Embryonic facial prominence (tissue), 1 donor: Measurements from ENCODE around the gene MGRN1.
A peak's percentile ranks its signal among the peaks of the same experiment; 100 is the strongest.

Source experiments
- DNase-seq: peaks from one replicate; pipeline ENCODE4 v3.0.0-alpha.2; 2016; ENCODE audit errors: extremely low spot score

MGRN1 gene

DNA sequence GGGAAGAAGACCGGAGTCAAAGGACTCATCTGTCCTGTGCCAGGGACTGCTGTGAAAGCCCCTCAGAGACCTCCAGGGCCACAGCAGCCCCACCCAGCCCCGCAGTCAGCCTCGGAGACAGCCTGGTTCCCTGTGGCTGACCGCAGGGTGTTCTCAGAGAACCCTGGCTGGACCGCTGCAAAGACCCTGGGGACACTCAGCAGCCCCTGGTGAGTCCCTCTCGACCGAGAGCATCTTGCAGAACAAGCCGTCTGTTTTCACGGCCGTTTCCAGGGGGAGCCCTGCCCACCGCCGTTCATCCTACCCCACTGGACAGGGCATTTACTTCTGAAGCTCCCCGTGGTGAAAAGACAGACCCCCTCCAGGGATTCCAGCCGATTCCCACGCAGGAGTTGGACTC is 20.2 kb upstream of the MGRN1 start:
- no peak for DNase-seq

DNA sequence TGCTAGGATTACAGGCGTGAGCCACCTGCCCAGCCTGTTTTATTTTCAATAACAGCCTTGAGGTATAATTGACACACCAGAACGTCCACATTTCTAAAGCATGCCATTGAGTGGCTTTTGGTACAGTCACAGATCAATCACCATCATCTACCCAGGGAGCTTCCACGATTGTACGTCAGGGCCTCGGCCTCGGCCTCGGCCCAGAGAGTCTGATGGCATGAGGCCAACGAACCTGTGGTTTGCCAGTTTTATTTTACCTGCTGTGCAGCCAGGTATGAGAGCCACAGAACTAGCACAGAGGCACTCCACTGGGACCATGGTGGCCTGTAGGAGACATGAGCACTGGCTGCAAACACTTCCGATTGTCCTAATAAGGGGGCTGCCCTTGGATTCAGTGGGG is 18.3 kb upstream of the MGRN1 start:
- no peak for DNase-seq

DNA sequence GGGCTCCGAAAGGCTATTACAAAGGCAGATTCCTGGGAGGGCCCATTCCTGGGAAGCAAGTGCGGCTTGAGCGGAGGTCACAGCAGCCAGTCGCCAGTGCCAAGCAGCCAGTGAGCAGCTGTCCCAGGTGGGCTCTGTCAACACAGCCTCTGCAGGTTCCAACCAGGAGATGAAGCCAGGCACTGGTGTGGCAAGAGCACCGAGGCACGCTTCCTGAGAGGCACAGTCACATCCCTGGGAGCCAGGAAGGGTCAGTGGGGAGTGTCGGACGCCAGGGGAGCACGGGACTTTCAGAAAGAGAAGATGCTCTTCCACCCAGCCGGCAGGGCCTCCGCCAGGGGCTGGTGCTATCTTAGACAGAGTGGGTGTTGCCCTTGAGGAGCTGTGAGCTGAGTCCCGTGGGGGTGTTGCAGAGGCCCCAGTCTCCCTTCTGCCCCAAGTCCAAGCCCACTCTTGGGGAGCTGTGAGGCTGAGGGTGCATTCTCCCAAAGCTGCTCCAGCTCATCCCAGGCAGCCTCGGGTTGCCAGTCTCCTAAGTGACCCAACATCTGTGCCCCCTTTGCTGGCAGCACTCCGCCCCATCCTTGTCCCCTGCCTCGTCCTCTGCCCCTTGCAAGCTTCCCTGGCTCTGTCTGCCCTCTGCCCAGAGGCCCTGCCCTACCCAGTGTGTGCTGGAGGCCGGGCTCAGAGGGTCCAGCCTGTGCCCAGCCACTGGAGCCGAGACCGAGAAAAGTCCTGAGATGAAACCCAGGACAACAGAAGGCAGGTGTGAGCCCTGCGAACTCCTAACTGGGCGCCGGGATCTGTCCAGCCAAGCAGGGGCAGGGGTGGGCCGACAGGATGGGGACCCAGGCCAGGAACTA is 16.6 kb upstream of the MGRN1 start:
- DNase-seq: no peak

DNA sequence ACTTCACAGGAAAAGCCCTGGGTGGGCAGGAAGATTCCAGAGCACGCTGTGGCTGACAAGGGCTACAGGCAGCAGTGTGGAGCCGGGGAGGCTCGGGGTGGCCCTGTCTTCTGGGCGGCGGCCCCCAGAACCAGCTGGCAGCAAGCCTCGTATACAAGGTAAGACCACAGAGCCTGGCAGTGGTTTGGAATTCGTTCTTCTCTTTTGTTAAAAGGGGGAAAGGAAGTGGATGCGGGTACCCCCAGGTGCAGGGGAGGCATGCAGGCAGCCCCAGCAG is 16.0 kb upstream of the MGRN1 start:
- no peak for DNase-seq

DNA sequence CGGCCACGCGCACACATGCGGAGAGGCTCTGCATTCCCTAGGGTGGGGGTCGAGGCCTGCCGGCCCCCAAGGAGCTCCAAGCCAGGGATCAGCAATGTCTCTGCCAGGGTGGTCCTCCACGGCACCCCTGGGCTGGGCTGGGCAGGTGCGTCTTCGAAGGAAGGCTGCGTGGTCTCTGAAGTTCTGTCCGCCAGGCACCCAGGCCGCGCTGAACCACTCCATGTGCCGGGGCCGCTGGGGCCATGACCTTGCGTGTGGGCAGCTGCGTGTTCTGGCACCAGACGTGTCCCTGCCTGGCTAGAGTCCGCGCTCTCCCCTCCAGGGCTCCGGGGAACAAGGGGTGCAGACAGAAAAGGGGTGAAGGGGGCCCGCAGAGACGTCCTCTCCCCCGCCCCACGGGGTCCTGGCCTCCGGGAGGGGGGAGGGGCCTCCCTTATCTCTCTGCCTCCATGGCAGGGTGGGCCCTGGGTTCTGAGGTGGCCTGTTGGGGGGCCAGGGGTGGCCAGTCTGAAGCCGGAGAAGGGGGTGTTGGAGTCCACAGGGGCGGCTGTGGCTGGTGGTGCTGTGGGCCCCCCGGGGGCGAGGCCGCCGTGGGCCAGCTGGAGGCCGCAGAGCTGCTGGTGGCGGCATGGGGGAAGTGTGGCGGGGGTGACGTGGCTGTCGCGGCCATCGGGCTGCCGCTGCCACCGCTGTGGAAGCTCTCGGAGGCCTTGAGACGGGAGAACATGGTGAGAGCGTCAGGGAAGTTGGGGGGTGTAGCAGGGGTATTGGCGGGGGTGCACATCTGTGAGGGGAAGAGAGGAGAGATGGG is 15.2 kb upstream of the MGRN1 start:
- DNase-seq: no peak

DNA sequence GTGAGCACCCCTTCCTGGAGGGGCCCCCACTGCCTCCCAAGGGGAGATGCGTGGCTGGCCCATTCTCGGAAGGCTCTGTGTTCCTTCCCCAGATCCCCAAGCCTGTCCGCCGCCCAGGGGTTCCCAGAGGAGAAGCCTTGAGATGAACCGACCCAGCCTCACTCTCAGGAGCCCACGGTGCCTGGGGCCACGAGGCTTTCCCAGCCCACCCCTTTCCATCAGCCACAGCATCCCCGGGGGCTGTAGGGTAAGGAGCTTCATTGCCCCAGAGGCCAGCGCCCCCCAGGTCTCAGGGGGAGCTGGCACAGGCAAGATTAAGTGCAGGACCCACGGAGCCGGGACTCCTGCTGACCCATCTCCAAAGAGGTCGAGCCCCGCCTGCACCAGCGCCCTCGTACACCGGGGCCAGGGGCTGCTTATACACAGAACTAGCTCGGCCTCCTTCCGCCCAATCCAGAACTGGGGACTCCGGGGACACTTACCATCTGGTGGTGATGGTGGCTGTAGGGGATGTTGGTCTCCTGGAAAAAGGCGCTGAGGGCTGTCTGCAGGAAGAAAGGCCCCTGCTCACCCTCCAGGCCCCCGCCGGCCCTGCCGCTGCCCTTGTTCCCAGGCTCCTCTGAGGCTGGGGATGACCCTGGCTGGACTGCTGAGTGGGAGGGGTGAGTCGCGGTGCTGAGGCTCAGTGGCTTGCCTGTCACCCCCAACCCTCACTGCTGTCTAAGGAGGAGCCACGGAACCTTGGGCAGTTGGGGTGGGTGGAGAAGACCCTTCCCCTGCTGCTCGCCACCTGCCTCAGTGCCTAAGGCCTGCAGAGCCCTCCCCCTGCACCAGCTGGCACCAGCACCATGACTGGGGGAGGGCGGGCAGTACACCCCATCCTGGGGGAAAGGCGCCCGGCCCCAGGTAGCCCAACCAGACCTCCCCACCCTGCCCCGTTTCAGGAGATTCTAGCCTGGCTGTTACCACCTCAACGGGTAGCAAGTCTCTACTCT is 14.3 kb upstream of the MGRN1 start:
- no peak for DNase-seq

DNA sequence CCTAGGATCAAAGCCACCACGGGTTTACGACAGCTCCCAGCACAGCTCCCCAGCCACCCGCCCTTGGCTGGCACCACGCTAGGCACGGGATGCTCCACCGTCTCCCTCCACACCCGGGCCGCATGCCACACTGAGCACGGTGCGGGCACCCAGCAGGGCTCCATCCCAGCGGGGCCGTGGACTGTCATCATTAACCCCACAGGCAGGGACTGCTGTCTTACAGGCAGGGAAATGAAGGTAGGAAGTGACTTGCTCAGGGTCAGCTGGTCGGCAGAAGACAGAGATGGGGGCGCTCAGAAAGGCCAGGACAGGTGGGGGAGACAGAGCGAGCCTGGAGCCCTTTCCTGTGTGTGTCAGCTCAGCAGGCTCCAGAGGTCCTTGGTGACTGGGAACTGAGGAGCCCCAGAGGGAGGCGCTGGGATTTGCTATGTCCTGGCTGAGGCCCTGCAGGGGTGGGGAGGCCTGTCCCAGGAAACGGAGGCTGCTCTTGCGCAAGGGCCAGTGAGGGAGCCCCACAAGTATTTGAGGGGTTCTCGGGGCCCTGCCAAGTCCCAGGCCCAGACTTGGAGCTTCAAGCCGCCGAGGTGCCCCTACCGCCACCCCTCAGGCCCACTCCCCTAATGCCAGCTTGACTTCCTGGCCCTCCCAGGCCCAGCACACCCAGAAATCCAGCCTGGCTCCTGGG is 13.1 kb upstream of the MGRN1 start:
- DNase-seq: no peak

DNA sequence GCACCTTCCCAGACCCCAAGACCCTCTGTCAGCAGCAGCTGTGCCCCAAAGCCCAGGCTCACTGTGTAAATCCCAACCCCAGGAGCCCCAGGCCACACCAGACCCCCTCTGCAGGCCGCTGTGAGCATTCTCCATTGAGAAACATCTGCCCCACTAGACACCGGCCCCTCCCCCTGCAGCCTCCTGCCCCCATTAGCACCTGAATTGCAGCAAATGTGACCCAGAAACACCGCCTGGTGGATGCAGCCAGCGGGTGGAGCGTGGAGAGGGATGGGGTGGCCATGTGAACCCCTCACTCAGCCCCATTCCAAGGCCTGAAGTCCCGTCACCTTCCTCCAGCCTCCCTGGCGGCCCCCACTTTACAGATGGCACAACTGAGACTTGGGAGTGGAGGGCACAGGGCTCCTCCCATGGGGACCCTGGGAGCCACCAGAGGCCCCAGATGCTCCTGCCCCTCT is 12.1 kb upstream of the MGRN1 start:
- DNase-seq: no peak

DNA sequence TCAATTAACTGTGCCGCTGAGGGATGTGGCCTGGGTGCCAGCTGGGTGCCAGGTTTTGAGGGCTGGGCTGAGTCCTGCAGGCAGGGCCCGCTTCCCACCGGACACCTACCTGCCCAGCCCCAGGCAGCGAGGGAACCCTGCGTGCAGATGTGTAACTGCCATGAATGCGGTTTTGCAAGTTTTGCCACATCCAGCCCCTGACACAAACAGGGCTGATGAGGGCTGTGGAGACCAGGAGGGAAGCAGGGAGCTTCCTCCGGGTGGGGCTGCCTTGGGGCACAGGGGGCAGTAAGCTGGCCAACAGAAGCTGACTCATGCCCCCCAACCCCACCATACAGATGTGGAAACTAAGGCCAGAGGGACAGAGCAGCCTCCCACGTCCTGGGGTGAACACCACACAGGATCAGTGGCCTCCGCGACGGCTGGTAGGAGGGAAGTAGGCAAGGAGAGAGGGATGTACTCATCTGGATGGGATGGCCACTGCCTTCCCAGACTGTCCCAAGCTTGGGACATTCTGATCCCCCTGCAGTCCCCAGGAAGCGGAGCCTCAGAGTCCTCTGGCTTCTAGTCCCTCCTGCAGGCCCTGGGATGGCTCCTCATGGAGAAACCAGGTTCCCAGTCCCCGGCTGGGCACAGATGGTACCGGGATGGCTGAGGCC is 11.5 kb upstream of the MGRN1 start:
- DNase-seq: no peak

DNA sequence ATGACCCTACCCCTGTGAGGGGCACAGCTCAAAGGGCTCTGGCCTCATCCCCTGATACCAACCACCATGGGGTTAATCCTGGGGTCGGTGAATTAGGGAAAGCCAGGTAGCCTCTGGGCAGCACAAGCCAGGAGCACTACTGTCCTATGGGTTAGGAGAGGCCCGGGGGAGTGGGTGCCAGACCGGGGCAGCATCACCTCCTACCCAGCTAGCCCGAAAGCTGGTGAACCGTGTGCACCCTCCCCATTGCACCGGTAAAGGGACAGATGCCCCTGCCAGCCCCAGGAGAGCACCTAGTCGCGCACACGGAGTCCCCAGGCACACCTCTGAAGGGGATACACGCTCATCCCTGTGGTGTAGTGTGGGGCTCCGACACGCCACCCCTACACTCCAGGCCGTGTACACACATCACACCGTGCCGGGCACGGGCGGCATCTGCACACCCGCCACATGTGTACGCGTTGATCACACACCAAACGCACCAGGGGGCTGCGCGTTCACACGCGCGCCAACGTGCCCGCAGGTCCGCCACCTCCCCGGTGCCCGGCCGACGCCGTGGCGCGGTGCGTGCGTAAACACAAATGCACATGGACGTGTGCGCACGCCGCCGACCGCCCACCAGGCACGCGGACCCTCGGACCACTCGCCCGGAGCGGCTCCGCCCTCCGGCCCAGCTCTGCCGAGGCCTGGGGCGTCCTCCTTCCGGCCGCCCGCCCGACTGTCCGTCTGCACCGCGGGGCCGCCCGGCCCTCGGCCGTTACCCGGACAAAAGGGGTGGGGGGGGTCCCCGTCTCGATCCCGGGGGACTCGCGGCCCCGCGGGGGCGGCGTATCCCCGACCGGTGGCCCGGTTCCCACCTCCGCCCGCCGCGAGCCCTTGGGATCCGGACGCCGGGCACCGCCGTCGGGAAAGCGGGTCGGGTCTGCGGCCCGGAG is 10.7 kb upstream of the MGRN1 start:
- DNase-seq: no peak

DNA sequence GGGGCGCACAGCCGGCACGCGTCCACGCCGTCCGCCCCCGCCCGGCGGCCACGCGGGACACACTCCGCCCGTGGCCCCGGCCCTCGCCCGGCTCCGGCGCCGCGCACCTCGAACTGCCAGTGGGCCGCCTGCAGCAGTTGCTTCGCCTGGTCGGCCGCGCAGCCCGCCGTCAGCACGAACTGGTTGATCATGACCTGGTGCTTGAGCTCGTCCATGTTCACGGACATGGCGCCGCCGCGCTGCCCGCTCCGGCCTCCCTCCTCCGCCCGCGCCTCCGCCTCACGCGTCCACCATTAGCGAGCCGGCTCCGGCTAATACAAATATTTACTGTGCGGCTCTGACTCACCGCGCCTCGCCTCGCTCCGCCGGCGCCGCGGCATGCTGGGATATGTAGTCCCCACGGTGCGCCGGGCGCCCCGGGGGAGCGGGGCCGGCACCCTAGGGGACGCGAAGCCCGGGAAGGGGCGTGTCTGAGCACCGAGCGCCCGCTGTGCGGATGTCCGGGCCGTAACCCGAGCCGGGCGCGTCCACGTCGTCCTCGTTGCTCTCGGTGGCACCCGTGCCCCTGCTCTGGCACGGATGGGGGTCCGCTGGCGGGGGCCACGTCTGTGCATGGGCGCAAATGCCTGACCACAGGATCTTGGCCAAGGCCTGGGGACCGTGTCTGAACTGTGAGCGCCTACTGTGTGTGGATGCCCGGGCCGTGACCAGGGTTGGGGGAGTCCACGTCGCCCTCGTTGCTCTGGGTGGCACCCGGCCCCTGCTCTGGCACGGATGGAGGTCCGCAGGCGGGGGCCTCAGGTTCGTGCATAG is 9.8 kb upstream of the MGRN1 start, which contains the start of gene UBALD1:
TSS of gene UBALD1 (minus strand) at position 318 of the 813 bp plus-strand sequence. CDS start at position 227, 91 bp downstream.
- peak; percentile 56 for DNase-seq

DNA sequence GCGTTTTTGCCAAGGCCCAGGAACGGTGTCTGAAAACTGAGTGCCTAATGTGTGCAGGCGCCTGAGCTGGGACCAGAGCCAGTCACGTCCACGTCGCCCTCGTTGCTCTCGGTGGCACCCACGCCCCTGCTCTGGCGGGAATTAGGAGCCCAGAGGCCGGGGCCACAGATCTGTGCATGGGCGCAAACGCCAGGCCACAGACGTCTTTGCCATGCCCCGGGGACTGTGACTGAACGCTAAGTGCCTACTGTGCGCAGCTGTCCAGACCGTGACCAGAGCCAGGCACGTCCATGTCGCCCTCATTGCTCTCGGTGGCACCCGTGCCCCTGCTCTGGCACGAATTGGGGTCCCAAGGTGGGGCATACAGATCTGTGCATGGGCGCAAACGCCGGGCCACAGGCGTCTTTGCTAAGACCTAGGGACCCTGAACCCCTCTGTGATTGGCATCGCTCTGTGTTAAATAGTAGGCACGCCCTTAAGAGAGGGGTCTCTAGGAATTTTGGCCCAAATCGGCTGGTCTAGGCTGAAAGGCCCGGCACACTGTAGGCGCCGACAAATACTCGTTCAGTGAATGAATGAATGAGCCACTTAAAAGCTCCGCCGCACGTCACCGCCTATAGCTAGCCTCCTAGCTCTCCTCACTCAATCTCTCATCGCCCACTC is 9.1 kb upstream of the MGRN1 start:
- DNase-seq: peak; percentile 13

DNA sequence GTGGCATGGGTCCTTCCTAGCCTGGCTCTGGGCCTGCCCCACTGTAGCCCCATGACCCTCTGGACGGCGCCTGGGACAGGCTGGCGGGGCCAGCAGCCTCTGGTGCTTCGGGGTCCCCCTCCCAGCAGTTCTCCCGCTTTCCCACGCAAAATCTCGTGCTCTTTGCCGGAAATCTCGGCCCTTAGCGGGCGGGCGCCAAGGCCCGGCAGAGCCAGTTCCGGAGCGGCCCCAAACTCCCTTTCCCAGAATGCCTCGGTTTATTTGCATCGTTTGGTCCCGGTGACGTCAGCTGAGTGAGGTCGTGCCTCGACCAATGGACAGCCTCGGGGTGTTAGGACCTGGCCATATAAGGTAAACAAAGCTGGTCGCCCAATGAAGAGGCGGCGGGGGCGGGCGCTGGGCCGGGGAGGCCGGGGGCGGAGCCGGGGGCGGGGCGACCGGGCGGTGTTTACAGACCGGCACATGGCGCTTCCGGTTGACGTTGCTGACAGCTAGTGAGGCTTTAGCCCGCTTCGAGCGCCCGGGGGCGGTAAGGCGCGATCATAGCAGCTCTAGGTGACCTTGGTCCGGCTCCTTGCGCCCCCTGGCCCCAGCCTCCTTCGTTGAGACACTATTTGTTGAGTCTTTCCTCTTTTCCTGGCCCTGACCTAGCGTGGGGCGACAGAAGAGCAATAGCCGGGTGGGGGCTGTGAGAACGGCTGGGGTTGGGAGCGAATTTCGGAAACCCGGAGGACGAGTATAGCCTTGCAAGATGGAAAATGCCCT is 8.4 kb upstream of the MGRN1 start:
- peak; percentile 99 for DNase-seq

DNA sequence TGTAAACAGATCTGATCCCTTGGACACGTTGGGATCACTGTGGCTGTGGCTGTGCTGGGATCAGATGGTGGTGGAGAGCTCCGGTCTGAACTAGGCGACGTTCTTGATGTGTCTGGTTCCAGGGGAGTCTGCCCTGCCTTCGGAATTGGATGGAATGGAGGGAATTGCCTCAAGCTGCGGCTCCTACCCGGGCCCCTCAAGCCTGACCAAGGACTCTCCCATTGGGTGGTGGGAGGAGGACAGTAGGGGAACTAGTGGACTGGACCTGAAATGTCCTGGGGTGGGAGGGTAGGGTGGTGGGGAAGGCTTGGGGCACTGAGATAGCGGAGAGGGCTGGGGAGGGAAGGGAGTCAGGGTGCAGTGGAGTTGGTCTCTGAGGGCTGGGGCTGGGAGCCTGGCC is 6.7 kb upstream of the MGRN1 start:
- DNase-seq: no peak

DNA sequence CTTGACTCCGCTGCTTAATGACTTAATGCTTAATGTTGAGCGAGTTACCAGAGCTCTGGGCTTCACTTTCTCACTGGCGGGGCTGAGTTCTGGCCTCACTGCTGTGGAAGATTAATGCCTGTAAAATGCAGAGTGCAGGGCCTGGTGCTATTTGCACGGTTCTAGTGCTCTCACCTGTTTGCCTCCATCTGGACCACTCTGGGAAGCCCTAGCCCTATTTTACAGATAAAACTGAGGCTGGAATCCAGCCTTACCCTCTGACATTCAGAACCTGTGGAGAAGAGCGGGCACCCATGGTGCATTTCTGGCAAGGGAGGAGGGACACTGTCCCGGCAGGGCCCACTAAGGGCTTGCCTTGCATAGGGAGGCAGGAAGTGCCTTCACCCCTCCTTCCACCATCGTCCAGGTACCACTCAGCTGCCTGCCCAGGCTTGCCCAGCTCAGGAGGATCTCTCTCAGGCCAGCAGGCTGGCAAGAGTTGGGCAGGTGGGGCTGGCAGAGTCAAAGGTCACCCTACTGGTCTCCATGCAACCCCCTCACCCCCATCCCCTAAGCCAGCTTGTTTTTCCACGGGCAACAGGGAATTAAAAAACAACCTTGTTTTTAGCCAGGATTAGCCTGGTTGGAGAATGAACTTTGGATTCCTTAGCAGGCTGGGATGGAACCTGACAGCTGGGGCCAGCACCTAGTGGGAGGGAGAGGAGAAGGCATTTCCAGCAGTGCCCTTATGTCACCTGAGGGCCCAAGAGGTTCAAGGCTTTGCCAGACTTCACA is 5.8 kb upstream of the MGRN1 start:
- no peak for DNase-seq

DNA sequence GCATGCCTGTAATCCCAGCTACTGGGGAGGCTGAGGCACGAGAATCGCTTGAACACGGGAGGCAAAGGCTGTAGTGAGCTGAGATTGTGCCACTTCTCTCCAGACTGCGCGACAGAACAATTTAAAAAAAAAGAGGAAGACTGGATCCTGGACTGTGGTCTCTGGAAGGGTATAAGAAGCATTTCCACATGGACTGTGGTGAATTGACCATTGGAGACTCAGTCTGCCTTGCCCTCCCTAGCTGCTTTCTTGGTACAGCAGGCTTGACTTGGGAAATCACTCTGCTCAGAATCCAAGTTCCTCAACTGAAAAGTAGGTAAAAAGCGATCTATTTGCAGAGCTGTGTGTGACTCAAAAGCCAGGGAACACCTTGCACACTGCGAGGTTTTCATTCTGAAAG is 1.0 kb upstream of the MGRN1 start:
- DNase-seq: no peak
